Endodermal cell (in vitro differentiated cells): ENCODE measurements around the gene CFAP61. TPM values are rescaled to one million over a fixed set of nuclear protein-coding genes. Genes with fewer than 3 reads are reported as not detected.

Experiments
- DNase-seq: peaks from one replicate; pipeline ENCODE4 v3.0.0-alpha.2; 2017
- H3K27ac ChIP-seq: 2 replicates; pipeline ENCODE4 v1.5.1; 2013; ENCODE audit warnings: mild to moderate bottlenecking, low read depth, low read length, moderate library complexity
- H3K27me3 ChIP-seq: 2 replicates; pipeline ENCODE4 v1.6.1; 2013; ENCODE audit warnings: mild to moderate bottlenecking, low read length, moderate library complexity; ENCODE audit not compliant: insufficient read depth, control insufficient read depth, poor library complexity, severe bottlenecking
- H3K36me3 ChIP-seq: 2 replicates; pipeline ENCODE4 v1.7.0; 2013; ENCODE audit warnings: mild to moderate bottlenecking, low read length, moderate library complexity; ENCODE audit not compliant: control insufficient read depth, insufficient read depth
- H3K4me1 ChIP-seq: one replicate; pipeline ENCODE4 v1.7.0; 2013; ENCODE audit warnings: low read length; ENCODE audit not compliant: control insufficient read depth, insufficient read depth
- H3K4me3 ChIP-seq: 2 replicates; pipeline ENCODE4 v1.5.1; 2013; ENCODE audit warnings: mild to moderate bottlenecking, low read length, moderate library complexity
- H3K9ac ChIP-seq: 2 replicates; pipeline ENCODE4 v1.6.1; 2013; ENCODE audit warnings: mild to moderate bottlenecking, low read length, moderate library complexity; ENCODE audit not compliant: poor library complexity, severe bottlenecking; ENCODE audit errors: extremely low read depth
- H3K9me3 ChIP-seq: 2 replicates; pipeline ENCODE4 v1.6.1; 2013; ENCODE audit warnings: mild to moderate bottlenecking, low read length, moderate library complexity; ENCODE audit not compliant: control insufficient read depth
- H3K27ac Mint-ChIP-seq: 2 replicates; pipeline ENCODE4 v1.8.0; 2020; ENCODE audit warnings: mixed read lengths
- H3K27me3 Mint-ChIP-seq: 2 replicates; pipeline ENCODE4 v1.8.0; 2021; ENCODE audit warnings: mild to moderate bottlenecking, mixed read lengths; ENCODE audit not compliant: insufficient read depth
- H3K36me3 Mint-ChIP-seq: 2 replicates; pipeline ENCODE4 v1.8.0; 2020; ENCODE audit warnings: low read depth, mixed read lengths
- H3K4me1 Mint-ChIP-seq: 2 replicates; pipeline ENCODE4 v1.8.0; 2020; ENCODE audit warnings: mixed read lengths
- H3K4me3 Mint-ChIP-seq: 2 replicates; pipeline ENCODE4 v1.8.0; 2020; ENCODE audit warnings: mild to moderate bottlenecking, moderate library complexity, mixed read lengths
- H3K9me3 Mint-ChIP-seq: 2 replicates; pipeline ENCODE4 v1.8.0; 2020; ENCODE audit warnings: mild to moderate bottlenecking, mixed read lengths
- CTCF ChIP-seq: fragments of 200-600 bp; sonication (generic); conservative IDR thresholded peaks from 2 replicates; pipeline ENCODE4 v1.5.0; 2021; ENCODE audit warnings: antibody characterized with exemption, mild to moderate bottlenecking
- WGBS, 2 experiments: methylation state at CpG; one replicate each; pipeline versions ENCODE4 v1.1.5 to v1.1.7; 2013; ENCODE audit warnings: missing lambda C conversion rate in 2 of 2, mixed read lengths in 1 of 2; ENCODE audit not compliant: insufficient coverage in 1 of 2, insufficient read length in 1 of 2; 5-methylcytosine and 5-hydroxymethylcytosine counted together
- total RNA-seq, 2 donors: library from RNA; stranded (reverse); fragmentation: NEBNext Ultra II Directional in 1 of 2; extraction: Animal tissue kit (Norgen Biotek cat#: 25700) in 1 of 2; gene quantifications; 2 replicates in 1 of 2; 3 replicates in 1 of 2; pipeline ENCODE4 v1.2.1, GENCODE V29; 2021

Gene CFAP61
- total RNA-seq, 2 donors from 2014 or later = 0.64 to 0.73 TPM

GRCh38 chr20:20017844-20018185 is 34.5 kb upstream of the CFAP61 start:
- Mint-ChIP-seq H3K4me3 (peak overlapping the region; percentile 80), H3K36me3 (peaks cover 11% of the 10 kb centered on the region), H3K27ac (no peak overlapping the region), H3K27me3 (no peaks in the 10 kb centered on the region), H3K4me1 (peaks cover 22% of the 10 kb centered on the region), H3K9me3 (no peaks in the 10 kb centered on the region)
- H3K27me3 ChIP-seq = no peaks in the 10 kb centered on the region
- WGBS, 2 experiments = 9 to 18% methylated on average over 7 to 17 of the region's 17 CpGs
- H3K27ac ChIP-seq = no peak overlapping the region
- H3K9me3 ChIP-seq = no peaks in the 10 kb centered on the region
- TF ChIP-seq CTCF = peak; percentile 55
- peak overlapping the region; percentile 62 for H3K9ac ChIP-seq
- H3K36me3 ChIP-seq = no peaks in the 10 kb centered on the region
- H3K4me1 ChIP-seq = peaks cover 4% of the 10 kb centered on the region
- no peak for DNase-seq
- peak overlapping the region; percentile 95 for H3K4me3 ChIP-seq

GRCh38 chr20:20018366-20018765 is 34.0 kb upstream of the CFAP61 start:
- H3K27ac Mint-ChIP-seq = peak overlapping the region; percentile 33
- no peaks in the 10 kb centered on the region for H3K9me3 Mint-ChIP-seq
- H3K36me3 Mint-ChIP-seq = peaks cover 12% of the 10 kb centered on the region
- H3K27ac ChIP-seq = no peak overlapping the region
- H3K4me1 Mint-ChIP-seq = peaks cover 22% of the 10 kb centered on the region
- DNase-seq = no peak
- no peak for TF ChIP-seq CTCF
- H3K4me3 Mint-ChIP-seq = peak overlapping the region; percentile 80
- no peaks in the 10 kb centered on the region for H3K27me3 ChIP-seq
- H3K4me1 ChIP-seq = peaks cover 4% of the 10 kb centered on the region
- peak overlapping the region; percentile 62 for H3K9ac ChIP-seq
- WGBS, 2 experiments = 86 to 99% methylated on average over 8 of the region's 8 CpGs
- no peaks in the 10 kb centered on the region for H3K27me3 Mint-ChIP-seq
- H3K36me3 ChIP-seq = peaks cover 3% of the 10 kb centered on the region
- H3K9me3 ChIP-seq = no peaks in the 10 kb centered on the region
- peak overlapping the region; percentile 95 for H3K4me3 ChIP-seq

- Histone ChIP-seq H3K27ac (no peak overlapping the region), H3K9ac (no peak overlapping the region), H3K4me3 (no peak overlapping the region), H3K27me3 (no peaks in the 10 kb centered on the region), H3K4me1 (peaks cover 4% of the 10 kb centered on the region), H3K36me3 (peaks cover 10% of the 10 kb centered on the region), H3K9me3 (no peaks in the 10 kb centered on the region)
- H3K36me3 Mint-ChIP-seq = peaks cover 14% of the 10 kb centered on the region
- DNase-seq = no peak
- no peak overlapping the region for H3K27ac Mint-ChIP-seq
- H3K9me3 Mint-ChIP-seq = no peaks in the 10 kb centered on the region
- WGBS, 2 experiments = 86 to 89% methylated on average over 1 to 2 of the region's 2 CpGs
- H3K27me3 Mint-ChIP-seq = no peaks in the 10 kb centered on the region
- TF ChIP-seq CTCF = no peak
- peaks cover 22% of the 10 kb centered on the region for H3K4me1 Mint-ChIP-seq
- H3K4me3 Mint-ChIP-seq = peak overlapping the region; percentile 80
Observed at GRCh38 chr20:20019123-20019522, 33.2 kb upstream of the CFAP61 start.
